Liver (tissue), 9 donors: Measurements from ENCODE around the gene SLC1A2. TPM values are rescaled to one million over a fixed set of nuclear protein-coding genes. Genes with fewer than 3 reads are reported as not detected.

Experiments used
- DNase-seq: peaks from one replicate; pipeline ENCODE4 v3.0.0-alpha.2; 2017; ENCODE audit warnings: low spot score
- H3K27ac ChIP-seq, 2 donors: one replicate each; pipeline ENCODE4 v1.7.0; 2013; ENCODE audit warnings: inconsistent platforms in 2 of 2, low read length in 2 of 2, control low read depth in 1 of 2, low read depth in 1 of 2, mild to moderate bottlenecking in 1 of 2
- H3K27me3 ChIP-seq, 4 donors: one replicate each; pipeline versions ENCODE4 v1.6.1 to v1.7.0; 2013; ENCODE audit warnings: low read length in 3 of 4, inconsistent platforms in 1 of 4, mild to moderate bottlenecking in 1 of 4, moderate library complexity in 1 of 4; ENCODE audit not compliant: control insufficient read depth in 4 of 4, insufficient read depth in 4 of 4
- H3K36me3 ChIP-seq, 4 donors: one replicate each; pipeline versions ENCODE4 v1.6.1 to v1.7.0; 2013; ENCODE audit warnings: low read length in 3 of 4, mild to moderate bottlenecking in 3 of 4, low read depth in 1 of 4, moderate library complexity in 1 of 4; ENCODE audit not compliant: control insufficient read depth in 4 of 4, insufficient read depth in 3 of 4
- H3K4me1 ChIP-seq, 4 donors: one replicate each; pipeline versions ENCODE4 v1.6.1 to v1.7.0; 2013; ENCODE audit warnings: low read length in 3 of 4, mild to moderate bottlenecking in 3 of 4, moderate library complexity in 1 of 4; ENCODE audit not compliant: control insufficient read depth in 4 of 4, insufficient read depth in 4 of 4
- H3K4me3 ChIP-seq, 3 donors: one replicate each; pipeline versions ENCODE4 v1.6.1 to v1.7.0; 2013; ENCODE audit warnings: low read length in 3 of 3, control low read depth in 1 of 3, low read depth in 1 of 3, mild to moderate bottlenecking in 1 of 3
- H3K9ac ChIP-seq, 2 donors: one replicate each; pipeline ENCODE4 v1.7.0; 2013; ENCODE audit warnings: low read length in 2 of 2, mild to moderate bottlenecking in 2 of 2, moderate library complexity in 2 of 2, control low read depth in 1 of 2, low read depth in 1 of 2
- H3K9me3 ChIP-seq, 4 donors: one replicate each; pipeline versions ENCODE4 v1.6.1 to v1.7.0; 2013; ENCODE audit warnings: low read length in 3 of 4; ENCODE audit not compliant: control insufficient read depth in 4 of 4
- EGR1 ChIP-seq, 2 donors: IDR thresholded peaks; 2 replicates each; pipeline ENCODE4 v1.6.1; 2016 to 2018; ENCODE audit warnings: antibody characterized with exemption in 2 of 2, low read depth in 2 of 2
- FOXA1 ChIP-seq: IDR thresholded peaks from 2 replicates; pipeline ENCODE4 v1.6.1; 2016; ENCODE audit warnings: antibody characterized with exemption
- FOXA2 ChIP-seq: IDR thresholded peaks from 2 replicates; pipeline ENCODE4 v1.6.1; 2016; ENCODE audit warnings: antibody characterized with exemption
- GABPA ChIP-seq, 2 donors: IDR thresholded peaks in 1 of 2; conservative IDR thresholded peaks in 1 of 2; 2 replicates each; pipeline ENCODE4 v1.6.1; 2016; ENCODE audit warnings: antibody characterized with exemption in 2 of 2, mild to moderate bottlenecking in 1 of 2, moderate library complexity in 1 of 2
- HNF4A ChIP-seq, 2 donors: conservative IDR thresholded peaks; 2 replicates each; pipeline ENCODE4 v1.6.1; 2016; ENCODE audit warnings: antibody characterized with exemption in 2 of 2, mild to moderate bottlenecking in 2 of 2
- HNF4G ChIP-seq: IDR thresholded peaks from 2 replicates; pipeline ENCODE4 v1.6.1; 2016; ENCODE audit warnings: antibody characterized with exemption
- JUND ChIP-seq, 2 donors: IDR thresholded peaks; 2 replicates each; pipeline ENCODE4 v1.6.1; 2016; ENCODE audit warnings: antibody characterized with exemption in 2 of 2
- NR2F2 ChIP-seq: IDR thresholded peaks from 2 replicates; pipeline ENCODE4 v1.6.1; 2016; ENCODE audit warnings: antibody characterized with exemption
- RAD21 ChIP-seq, 2 donors: IDR thresholded peaks; 2 replicates each; pipeline ENCODE4 v1.6.1; 2016; ENCODE audit warnings: antibody characterized with exemption in 2 of 2, mild to moderate bottlenecking in 2 of 2
- RXRA ChIP-seq, 2 donors: IDR thresholded peaks; 2 replicates each; pipeline ENCODE4 v1.6.1; 2017 to 2018; ENCODE audit warnings: antibody characterized with exemption in 2 of 2, mild to moderate bottlenecking in 1 of 2
- SP1 ChIP-seq: IDR thresholded peaks from 2 replicates; pipeline ENCODE4 v1.6.1; 2018; ENCODE audit warnings: antibody characterized with exemption, mild to moderate bottlenecking
- TAF1 ChIP-seq: conservative IDR thresholded peaks from 2 replicates; pipeline ENCODE4 v1.6.1; 2016; ENCODE audit warnings: antibody characterized with exemption, mild to moderate bottlenecking
- YY1 ChIP-seq: IDR thresholded peaks from 2 replicates; pipeline ENCODE4 v1.6.1; 2016; ENCODE audit warnings: antibody characterized with exemption, mild to moderate bottlenecking
- WGBS: extraction: QIAGEN DNeasy Blood & Tissue Kit; methylation state at CpG from one replicate; pipeline ENCODE4 v1.1.7; 2013; 5-methylcytosine and 5-hydroxymethylcytosine counted together
- polyA plus RNA-seq, 2 donors: library from polyadenylated mRNA; stranded (reverse) in 1 of 2; unstranded in 1 of 2; fragments of 200-250 nt in 1 of 2; fragments of >200 nt in 1 of 2; fragmentation: Nextera tagmentation in 1 of 2; extraction: Ambion mirVana in 1 of 2; gene quantifications; one replicate each; pipeline versions ENCODE4 v1.2.1 to v1.2.3, GENCODE V29; 2013 to 2015
- total RNA-seq, 2 donors: library from RNA; depleted of rRNA; stranded (reverse); fragments of >200 nt; gene quantifications; one replicate each; pipeline ENCODE4 v1.2.3, GENCODE V29; 2014
- TF ChIP-seq, protein P1 (sequence below): fragments of 150-350 bp; IDR thresholded peaks from 2 replicates; pipeline ENCODE4 v1.5.1; 2017; ENCODE audit warnings: improper control_type of control experiment, low read depth, low read length; ENCODE audit not compliant: missing input control
- TF ChIP-seq, protein P2 (sequence below): IDR thresholded peaks from 2 replicates; pipeline ENCODE4 v1.6.1; 2016; ENCODE audit warnings: antibody characterized with exemption
- TF ChIP-seq, protein P3 (sequence below): IDR thresholded peaks from 2 replicates; pipeline ENCODE4 v1.6.1; 2016; ENCODE audit warnings: antibody characterized with exemption
- TF ChIP-seq, protein P4 (sequence below): IDR thresholded peaks from 2 replicates; pipeline ENCODE4 v1.6.1; 2016; ENCODE audit warnings: antibody characterized with exemption
- donor health status: healthy.
- donor health status: healthy.
- donor health status: healthy.
- donor health status: healthy.
- donor health status: healthy.

SLC1A2 gene
- total and polyA plus RNA-seq, 4 donors = 6.4 to 19.5 (median 13.5) TPM

DNA sequence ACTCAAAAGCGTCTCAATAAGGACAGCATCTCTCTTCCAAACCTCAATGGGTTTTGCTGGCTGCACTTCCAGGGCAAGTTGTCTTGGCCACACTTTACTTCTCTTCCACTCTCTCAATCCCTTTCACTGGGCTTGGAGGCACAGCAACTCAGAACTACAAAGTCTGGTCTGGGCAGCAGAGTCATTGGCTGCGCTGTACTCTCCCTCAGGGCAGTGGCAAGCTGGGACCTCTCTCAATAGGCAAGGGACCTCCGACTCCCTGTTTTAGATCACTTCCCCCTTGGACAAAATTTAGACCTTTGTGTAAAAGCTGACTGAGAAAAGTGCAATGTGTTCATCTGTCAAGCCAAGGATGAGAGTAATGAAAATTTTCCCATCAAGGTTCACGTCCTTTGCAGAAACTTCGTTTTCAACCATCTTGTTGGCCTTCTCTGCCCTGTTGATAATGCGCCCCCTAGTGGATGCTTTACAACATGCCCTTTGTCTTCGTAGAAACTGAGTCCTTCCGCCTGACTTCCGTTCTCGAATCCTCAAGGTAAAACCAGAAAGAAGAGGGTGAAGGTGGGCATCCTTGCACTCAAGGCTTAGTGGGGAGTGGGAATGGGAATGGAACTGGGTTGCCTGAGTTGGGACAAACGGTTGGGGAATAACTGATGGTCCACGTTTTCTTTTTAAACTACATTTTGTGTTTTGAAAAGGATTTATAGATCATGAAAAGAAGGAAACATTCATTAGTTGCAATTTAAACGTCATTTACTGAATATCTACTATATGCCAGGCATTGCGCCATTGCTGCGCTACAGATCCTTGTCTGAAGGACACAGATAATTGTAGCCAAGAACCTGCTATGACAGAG lies 181.3 kb downstream of the SLC1A2 start:
- Histone ChIP-seq H3K4me1 (peaks cover 0 to 7% (median 1%) of the 10 kb centered on the region in 4 donors), H3K36me3 (no peaks in the 10 kb centered on the region), H3K27ac (no peak overlapping the region), H3K9me3 (no peaks in the 10 kb centered on the region), H3K9ac (no peak overlapping the region), H3K4me3 (no peak overlapping the region), H3K27me3 (no peaks in the 10 kb centered on the region)
- DNase-seq = peak; percentile 48
- WGBS = 53% methylated on average over 15 of the region's 15 CpGs
- TF ChIP-seq RAD21 (IDR thresholded peaks at IDR 0.05) = peak; percentile 91 to 98
- TF ChIP-seq, protein P1, sequence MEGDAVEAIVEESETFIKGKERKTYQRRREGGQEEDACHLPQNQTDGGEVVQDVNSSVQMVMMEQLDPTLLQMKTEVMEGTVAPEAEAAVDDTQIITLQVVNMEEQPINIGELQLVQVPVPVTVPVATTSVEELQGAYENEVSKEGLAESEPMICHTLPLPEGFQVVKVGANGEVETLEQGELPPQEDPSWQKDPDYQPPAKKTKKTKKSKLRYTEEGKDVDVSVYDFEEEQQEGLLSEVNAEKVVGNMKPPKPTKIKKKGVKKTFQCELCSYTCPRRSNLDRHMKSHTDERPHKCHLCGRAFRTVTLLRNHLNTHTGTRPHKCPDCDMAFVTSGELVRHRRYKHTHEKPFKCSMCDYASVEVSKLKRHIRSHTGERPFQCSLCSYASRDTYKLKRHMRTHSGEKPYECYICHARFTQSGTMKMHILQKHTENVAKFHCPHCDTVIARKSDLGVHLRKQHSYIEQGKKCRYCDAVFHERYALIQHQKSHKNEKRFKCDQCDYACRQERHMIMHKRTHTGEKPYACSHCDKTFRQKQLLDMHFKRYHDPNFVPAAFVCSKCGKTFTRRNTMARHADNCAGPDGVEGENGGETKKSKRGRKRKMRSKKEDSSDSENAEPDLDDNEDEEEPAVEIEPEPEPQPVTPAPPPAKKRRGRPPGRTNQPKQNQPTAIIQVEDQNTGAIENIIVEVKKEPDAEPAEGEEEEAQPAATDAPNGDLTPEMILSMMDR = peak; percentile 68
- no peak for TF ChIP-seq EGR1 (IDR thresholded peaks at IDR 0.05; ENCODE audit: low read depth in 2 of 2)
- TF ChIP-seq HNF4A (conservative IDR thresholded peaks at IDR 0.05) = no peak
- TF ChIP-seq RXRA (IDR thresholded peaks at IDR 0.05) = peak in 1 of 2 donors; percentile 12

DNA sequence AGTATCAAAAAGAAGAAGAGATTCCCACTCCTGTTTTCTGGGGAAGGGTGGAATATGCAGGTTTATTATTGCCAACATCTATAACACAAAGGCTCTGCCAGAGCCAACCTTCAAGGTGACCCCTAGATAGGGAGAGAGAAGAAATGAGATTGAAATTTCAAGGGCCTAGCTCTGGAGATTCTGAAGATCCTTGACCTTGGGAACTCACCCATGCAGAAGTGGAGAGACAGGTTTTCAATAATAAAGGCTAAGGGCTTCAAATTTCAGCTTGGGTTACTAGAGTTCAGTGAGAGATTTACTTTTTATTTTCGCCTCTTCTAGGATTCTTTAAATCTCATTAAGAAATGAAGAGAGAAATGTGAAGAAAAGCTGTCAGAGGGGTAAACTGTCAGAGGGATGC lies 182.0 kb downstream of the SLC1A2 start:
- DNase-seq = no peak
- 92% methylated on average over 1 of the region's 1 CpG for WGBS
- Histone ChIP-seq H3K4me3 (no peak overlapping the region), H3K27me3 (no peaks in the 10 kb centered on the region), H3K9me3 (no peaks in the 10 kb centered on the region), H3K27ac (no peak overlapping the region), H3K36me3 (no peaks in the 10 kb centered on the region), H3K9ac (no peak overlapping the region), H3K4me1 (peaks cover 0 to 7% (median 1%) of the 10 kb centered on the region in 4 donors)
- no peak for TF ChIP-seq EGR1 (IDR thresholded peaks at IDR 0.05; ENCODE audit: low read depth in 2 of 2)
- TF ChIP-seq FOXA2 = no peak
- TF ChIP-seq HNF4G = no peak
- TF ChIP-seq RXRA (IDR thresholded peaks at IDR 0.05) = no peak
- no peak for TF ChIP-seq TAF1
- TF ChIP-seq YY1 = no peak
- no peak for TF ChIP-seq NR2F2
- TF ChIP-seq, protein P2, sequence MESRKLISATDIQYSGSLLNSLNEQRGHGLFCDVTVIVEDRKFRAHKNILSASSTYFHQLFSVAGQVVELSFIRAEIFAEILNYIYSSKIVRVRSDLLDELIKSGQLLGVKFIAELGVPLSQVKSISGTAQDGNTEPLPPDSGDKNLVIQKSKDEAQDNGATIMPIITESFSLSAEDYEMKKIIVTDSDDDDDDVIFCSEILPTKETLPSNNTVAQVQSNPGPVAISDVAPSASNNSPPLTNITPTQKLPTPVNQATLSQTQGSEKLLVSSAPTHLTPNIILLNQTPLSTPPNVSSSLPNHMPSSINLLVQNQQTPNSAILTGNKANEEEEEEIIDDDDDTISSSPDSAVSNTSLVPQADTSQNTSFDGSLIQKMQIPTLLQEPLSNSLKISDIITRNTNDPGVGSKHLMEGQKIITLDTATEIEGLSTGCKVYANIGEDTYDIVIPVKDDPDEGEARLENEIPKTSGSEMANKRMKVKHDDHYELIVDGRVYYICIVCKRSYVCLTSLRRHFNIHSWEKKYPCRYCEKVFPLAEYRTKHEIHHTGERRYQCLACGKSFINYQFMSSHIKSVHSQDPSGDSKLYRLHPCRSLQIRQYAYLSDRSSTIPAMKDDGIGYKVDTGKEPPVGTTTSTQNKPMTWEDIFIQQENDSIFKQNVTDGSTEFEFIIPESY = no peak
- no peak for TF ChIP-seq HNF4A (conservative IDR thresholded peaks at IDR 0.05)
- TF ChIP-seq, protein P3, sequence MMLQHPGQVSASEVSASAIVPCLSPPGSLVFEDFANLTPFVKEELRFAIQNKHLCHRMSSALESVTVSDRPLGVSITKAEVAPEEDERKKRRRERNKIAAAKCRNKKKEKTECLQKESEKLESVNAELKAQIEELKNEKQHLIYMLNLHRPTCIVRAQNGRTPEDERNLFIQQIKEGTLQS = no peak
- no peak for TF ChIP-seq RAD21 (IDR thresholded peaks at IDR 0.05)
- TF ChIP-seq SP1 = no peak
- no peak for TF ChIP-seq JUND (IDR thresholded peaks at IDR 0.05)
- TF ChIP-seq, protein P4, sequence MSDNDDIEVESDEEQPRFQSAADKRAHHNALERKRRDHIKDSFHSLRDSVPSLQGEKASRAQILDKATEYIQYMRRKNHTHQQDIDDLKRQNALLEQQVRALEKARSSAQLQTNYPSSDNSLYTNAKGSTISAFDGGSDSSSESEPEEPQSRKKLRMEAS = no peak
- TF ChIP-seq GABPA (IDR thresholded peaks at IDR 0.05 in 1 of 2, conservative IDR thresholded peaks at IDR 0.05 in 1 of 2) = no peak
- TF ChIP-seq, protein P1 = no peak
- TF ChIP-seq FOXA1 = no peak
